Erythroblast (primary cell): ENCODE results near the gene CSTB.

Experiments
- GATA1 ChIP-seq: IDR thresholded peaks from 2 replicates; pipeline ENCODE4 v1.6.1; 2011; ENCODE audit warnings: low read depth, mild to moderate bottlenecking, control low read depth, low read length, moderate library complexity
- POLR2A ChIP-seq: IDR thresholded peaks from 2 replicates; pipeline ENCODE4 v1.6.1; 2011; ENCODE audit warnings: mild to moderate bottlenecking, low read length

- TF ChIP-seq POLR2A (no peak), GATA1 (no peak)
These were observed 15.6 kb downstream of the CSTB start for GRCh38 chr21:43760391-43760958.
